Right lobe of liver (tissue), 4 donors: Measurements from ENCODE around the gene SLC36A1.

ENCODE experiments used
- CTCF ChIP-seq, 4 donors: fragments of 200-600 bp in 3 of 4; fragments of 450-650 bp in 1 of 4; IDR thresholded peaks; one replicate each; pipeline versions ENCODE4 v1.5.1 to v1.8.0; 2016 to 2022; ENCODE audit warnings: antibody characterized with exemption in 4 of 4, mild to moderate bottlenecking in 2 of 4
- POLR2A ChIP-seq: fragments of 450-650 bp; IDR thresholded peaks from one replicate; pipeline ENCODE4 v1.6.1; 2017; ENCODE audit warnings: antibody characterized with exemption, mild to moderate bottlenecking
- donor health status: DM: no; HTN: no; CAD: no.
- donor health status: DM: no; HTN: no; CAD: no.
- donor health status: DM: no; HTN: yes; CAD: no.

GRCh38 chr5:151528996-151529395 lies 81.6 kb downstream of the SLC36A1 start:
- TF ChIP-seq CTCF (IDR thresholded peaks at IDR 0.05) (no peak), POLR2A (no peak)
